Skin epidermis (tissue), 12 donors: Measurements from ENCODE around the gene ITM2B.

Experiments
- H3K27ac ChIP-seq, 21 experiments: fragments of 200-600 bp; sonication (generic) in 11 of 21; one replicate each; pipeline ENCODE4 v1.5.0; 2020; ENCODE audit warnings: mild to moderate bottlenecking in 3 of 21, inconsistent platforms in 2 of 21, moderate library complexity in 2 of 21
- H3K4me3 ChIP-seq, 7 experiments: fragments of 200-600 bp; sonication (generic) in 2 of 7; one replicate each; pipeline ENCODE4 v1.5.0; 2020; ENCODE audit warnings: inconsistent platforms in 2 of 7, mild to moderate bottlenecking in 2 of 7, moderate library complexity in 1 of 7

Gene ITM2B

DNA sequence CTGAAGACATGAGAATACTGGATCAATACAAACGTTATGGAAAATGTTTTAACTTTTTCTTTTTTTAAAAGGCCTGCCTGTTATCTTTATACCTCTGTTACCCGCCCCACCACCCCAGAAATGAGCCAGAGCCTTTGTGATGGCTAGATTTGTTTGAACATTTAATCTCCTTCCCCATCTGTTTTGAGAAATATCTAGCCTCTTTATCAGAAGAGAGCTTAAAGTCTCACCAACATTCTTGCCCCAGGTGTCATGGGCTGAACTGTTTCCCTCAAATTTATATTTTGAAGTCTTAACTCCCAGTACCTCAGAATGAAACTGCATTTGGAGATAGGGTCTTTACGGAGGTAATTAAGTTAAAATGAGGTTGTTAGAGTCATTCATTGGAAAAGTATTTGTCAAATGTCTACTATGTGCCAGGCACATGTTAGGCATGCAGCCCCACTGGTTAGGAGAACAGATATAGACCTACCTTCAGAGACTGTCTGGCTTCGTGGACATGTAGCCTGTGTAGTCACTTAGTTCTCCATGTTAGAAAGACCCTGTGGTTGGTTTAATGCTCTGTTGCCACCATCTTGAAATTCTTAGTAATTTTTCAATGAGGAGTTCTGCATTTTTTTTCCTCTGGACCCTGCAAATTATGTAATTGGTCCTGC is 64.3 kb downstream of the ITM2B start:
- H3K4me3 ChIP-seq: no peak overlapping the region
- H3K27ac ChIP-seq: no peak overlapping the region

DNA sequence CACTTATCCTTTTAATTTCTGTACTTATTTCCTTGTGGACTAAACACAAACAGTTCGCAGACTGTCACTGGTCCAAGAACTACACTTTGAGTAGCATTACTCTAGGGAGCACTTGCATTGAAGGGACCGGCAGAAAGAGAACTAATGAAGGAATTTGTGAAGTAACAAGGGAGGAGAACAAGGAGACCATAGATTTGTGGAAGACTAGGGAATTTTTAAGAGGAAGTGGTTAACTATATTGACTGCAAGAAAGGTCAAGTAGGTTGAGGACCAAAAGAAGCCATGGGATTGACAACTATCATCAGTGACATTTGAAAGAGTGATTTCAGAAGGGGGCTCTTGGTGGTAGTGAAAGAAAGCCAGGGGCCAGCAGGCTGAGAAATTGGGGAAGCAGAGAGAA is 66.6 kb downstream of the ITM2B start:
- no peak overlapping the region for H3K27ac ChIP-seq

DNA sequence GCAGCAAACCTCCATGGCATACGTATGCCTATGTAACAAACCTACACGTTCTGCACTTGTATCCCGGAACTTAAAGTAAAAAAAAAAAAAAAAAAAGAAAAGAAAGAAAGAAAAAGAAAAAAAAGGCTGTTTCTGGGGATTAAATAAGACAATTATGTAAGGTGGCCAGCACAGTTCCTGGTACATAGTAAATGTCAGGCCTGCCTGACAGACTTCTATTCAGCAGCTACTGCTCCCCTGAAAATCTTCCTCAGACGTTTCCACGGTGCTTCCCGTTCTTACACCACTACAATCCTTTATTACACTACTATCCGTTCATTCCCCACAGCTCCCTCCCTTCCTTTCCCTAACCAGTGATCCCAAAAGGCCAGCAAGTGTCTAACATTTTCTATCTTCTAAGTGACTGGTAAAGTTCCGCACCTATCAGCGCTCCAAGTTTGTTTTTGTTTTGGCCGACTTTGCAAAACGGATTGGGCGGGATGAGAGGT is 69.9 kb downstream of the ITM2B start:
- Histone ChIP-seq H3K4me3 (peak overlapping the region; percentile 75 to 97 (median 94)), H3K27ac (peak overlapping the region; percentile 93 to 100 (median 98))

More for the DNA sequence above, 66.6 kb downstream of the ITM2B start:
- H3K4me3 ChIP-seq: no peak overlapping the region

DNA sequence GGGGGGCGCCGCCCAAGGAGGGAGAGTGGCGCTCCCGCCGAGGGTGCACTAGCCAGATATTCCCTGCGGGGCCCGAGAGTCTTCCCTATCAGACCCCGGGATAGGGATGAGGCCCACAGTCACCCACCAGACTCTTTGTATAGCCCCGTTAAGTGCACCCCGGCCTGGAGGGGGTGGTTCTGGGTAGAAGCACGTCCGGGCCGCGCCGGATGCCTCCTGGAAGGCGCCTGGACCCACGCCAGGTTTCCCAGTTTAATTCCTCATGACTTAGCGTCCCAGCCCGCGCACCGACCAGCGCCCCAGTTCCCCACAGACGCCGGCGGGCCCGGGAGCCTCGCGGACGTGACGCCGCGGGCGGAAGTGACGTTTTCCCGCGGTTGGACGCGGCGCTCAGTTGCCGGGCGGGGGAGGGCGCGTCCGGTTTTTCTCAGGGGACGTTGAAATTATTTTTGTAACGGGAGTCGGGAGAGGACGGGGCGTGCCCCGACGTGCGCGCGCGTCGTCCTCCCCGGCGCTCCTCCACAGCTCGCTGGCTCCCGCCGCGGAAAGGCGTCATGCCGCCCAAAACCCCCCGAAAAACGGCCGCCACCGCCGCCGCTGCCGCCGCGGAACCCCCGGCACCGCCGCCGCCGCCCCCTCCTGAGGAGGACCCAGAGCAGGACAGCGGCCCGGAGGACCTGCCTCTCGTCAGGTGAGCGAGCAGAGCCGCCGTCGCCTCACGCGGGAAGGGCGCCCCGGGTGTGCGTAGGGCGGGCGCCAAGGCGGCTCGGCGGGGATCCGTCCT is 70.5 kb downstream of the ITM2B start, which contains the start of gene RB1:
RB1 (plus strand) TSS at position 393 of the 784 bp plus-strand sequence; CDS start at position 555, 162 bp downstream.
- Histone ChIP-seq H3K27ac (peak within 1 kb of the TSS; percentile 93 to 100 (median 98)), H3K4me3 (peak within 1 kb of the TSS; percentile 75 to 97 (median 94))

DNA sequence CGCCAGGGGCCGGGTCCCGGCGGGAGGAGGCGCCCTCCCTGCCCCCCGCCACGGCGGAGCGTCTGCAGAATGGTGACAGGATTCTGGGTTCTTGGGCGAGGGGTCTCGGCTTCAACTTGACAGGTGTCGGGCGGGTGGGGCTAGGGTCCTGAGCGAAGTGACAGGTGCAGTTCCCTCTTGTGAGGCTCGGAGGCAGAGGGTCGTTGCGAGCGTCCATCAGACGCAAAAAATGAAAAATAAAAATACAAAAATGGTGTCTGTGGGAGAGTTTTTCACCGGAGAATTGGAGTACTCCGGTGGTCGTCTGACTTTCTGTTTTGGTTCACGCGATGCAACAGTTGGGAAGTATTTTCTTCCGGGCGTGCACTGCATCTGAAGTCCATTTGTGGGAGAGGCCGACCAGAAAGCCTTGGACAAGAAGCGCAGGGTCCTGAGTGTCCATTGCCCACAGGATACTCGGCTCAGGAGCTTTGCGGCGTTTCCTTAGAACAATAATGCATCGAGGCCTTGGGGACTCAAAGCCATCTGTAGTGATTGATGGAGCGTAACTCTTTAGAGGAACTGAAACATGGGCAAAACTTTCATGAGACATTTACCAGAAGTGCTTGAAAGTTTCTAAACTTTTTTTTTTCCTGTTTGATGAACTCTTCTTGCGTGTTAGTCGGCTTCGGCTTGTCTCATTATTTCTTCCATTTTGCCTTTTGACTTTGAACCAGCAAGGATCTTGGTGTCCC is 71.3 kb downstream of the ITM2B start:
- peak overlapping the region; percentile 75 to 97 (median 94) for H3K4me3 ChIP-seq

DNA sequence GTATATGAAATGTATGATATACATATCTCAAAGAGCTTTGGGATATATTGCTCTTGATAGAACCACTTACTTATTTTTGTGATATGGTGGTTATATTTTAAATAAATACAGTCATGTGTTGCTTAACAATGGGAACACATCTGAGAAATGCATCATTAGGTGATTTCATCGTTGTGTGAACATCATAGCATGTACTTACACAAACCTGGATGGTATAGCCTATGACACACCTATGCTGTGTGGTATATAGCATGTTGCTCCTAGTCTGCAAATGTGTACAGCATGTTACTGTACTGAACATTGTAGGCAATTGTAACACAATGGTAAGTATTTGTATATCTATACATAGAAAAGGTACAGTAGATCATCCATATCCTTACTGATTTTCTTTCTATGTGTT is 78.2 kb downstream of the ITM2B start:
- Histone ChIP-seq H3K4me3 (no peak overlapping the region), H3K27ac (no peak overlapping the region)

More for the DNA sequence above, 71.3 kb downstream of the ITM2B start:
- H3K27ac ChIP-seq: peak overlapping the region; percentile 93 to 100 (median 98)

DNA sequence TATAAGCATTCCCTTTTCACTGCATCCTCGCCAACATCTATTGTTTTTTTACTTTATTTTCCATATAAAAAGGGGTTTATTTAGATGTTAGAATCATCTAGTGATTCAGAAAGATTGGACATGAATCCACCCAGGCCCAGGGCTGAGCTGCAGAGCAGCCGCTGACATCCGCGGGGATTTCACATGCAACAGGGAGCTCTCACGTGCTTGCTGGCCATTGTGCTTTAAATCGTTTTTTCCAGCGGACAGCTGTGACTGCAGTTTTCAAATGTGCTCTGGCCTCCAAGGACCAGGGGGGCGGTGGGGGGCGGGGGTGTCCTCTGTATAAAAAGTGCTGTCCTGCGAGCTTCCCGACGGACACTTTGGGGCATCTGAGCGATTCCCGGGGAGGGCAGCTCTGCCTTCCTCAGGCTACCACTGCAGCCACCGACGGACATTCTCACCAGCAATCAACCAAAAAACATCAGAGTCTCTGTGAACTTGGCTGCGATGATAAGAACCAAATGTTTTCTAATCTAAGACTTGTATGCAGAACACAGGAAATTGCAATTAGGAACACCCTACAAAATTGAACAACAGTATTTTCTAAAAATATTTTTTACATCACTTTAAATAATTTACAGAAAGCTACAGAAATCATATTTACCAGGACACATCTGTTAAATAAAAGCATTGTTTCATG is 83.1 kb downstream of the ITM2B start:
- no peak overlapping the region for H3K4me3 ChIP-seq
- H3K27ac ChIP-seq: no peak overlapping the region

DNA sequence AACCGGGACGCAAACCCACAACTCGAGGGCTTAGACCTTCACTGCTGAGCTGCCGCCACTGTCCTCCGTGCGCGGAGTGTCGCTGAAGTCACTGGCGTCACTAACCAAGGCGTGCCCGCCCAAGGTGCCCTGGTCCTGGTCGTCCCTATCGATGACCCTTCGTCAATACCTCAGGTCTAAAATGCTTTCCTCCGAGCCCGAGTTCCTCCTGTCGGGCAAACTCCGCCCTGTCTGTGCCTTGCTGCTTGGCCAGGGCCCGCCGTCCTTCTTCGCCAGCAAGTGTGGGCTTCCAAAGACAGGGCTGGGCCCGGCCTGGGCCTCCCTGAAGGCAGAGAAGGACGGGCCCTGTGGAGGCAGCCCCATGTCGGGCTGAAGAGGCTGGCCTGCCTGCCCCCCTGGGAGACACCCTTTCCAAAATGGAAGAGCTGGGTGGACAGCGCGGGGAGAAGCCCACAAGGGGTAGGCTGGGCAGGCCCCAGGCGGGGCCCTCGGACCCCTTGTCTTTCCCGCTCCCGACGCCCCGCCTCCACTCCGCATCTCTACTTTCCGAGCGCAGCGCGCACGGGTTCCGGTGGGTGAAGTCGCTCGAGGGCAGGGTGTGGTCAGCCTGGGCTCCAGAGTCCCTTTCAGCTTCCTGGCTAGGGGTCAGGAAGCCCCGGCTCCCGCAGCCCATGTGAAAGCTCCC is 84.0 kb downstream of the ITM2B start:
- Histone ChIP-seq H3K4me3 (no peak overlapping the region), H3K27ac (peak overlapping the region in 1 of 21 experiments; percentile 21)

DNA sequence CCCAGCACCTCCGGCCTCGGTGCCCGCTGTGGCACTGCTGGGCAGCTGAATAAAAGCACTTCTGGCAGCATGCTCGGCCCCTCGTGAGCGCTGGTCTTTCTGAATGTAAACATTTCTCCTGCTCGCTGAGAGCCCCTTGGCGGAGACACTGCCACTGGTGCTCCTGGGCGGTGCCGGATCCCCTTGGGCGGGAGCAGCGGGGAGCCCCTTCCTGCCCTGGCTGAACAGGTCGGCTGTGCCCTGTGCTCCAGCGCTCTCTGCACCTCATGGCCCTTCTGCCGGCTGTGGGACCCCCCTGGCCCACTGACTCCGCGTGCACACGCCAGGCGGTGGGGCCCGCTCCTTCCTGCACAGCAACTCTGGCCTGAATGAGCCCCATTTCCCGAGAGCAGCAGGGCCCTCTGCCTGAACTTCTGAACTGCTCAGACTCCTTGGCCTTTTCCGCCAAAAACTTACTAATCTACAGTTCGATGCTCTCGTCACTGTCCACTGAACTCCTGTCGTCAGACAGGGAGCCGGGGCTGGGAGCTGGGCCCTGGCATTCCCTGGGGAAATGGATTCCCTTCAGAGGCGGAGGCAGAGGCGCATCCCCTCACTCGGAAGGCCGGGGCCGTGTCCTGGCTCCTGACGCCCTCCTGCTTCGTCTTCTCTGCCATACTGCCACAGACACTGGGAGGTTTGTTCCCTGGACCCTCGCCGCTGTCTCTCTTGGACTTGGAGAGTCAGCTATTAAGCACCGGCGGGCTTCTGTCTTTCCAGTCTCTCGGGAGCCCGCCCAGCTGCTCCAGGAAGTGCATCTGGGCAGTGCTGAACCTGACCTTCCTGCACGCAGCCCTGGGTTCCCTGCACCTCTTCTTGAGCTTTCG is 84.7 kb downstream of the ITM2B start:
- peak overlapping the region in 2 of 7 experiments; percentile 14 to 46 for H3K4me3 ChIP-seq
- peak overlapping the region in 3 of 21 experiments; percentile 21 to 58 (median 47) for H3K27ac ChIP-seq

DNA sequence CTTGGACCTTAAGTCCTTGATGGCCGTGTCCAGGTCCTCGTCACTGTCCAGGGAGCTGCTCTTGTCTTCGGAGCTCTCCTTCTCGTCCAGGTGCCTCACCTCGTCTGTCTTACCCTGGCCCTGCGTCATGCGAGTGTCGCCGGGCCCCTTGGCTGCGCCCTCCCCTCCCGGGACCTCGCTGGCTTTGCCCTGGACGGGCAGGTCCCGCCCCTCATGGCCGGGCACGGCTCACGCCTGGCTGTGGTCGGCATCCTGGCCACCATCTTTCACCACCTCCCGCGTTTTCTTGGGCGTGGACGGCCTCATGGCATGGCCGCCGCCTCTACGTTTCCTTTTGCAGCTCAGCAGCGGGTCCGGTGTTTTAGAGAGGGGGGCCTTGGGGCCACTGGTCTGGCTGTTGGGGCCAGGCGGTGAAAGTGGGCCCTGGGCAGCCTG is 85.4 kb downstream of the ITM2B start:
- Histone ChIP-seq H3K4me3 (peak overlapping the region in 6 of 7 experiments; percentile 4 to 46 (median 12)), H3K27ac (peak overlapping the region in 2 of 21 experiments; percentile 47 to 58)

DNA sequence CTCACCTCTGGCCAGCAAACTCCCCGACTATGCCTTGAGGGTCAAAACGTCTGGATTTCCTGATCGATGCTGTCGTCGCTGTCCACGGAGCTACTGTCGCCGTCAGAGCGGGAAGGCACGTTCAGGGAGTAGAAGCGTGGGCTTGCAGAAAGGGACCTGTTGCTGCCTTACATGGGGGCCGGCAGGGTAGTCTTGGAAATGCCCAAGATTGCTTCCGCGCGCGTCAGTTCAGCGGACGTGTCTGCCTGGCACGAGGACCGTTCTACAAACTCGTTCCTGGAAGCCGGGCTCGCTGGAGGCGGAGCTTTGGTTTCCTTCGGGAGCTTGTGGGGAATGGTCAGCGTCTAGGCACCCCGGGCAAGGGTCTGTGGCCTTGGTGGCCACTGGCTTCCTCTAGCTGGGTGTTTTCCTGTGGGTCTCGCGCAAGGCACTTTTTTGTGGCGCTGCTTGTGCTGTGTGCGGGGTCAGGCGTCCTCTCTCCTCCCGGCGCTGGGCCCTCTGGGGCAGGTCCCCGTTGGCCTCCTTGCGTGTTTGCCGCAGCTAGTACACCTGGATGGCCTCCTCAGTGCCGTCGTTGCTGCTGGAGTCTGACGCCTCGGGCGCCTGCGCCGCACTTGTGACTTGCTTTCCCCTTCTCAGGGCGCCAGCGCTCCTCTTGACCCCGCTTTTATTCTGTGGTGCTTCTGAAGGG is 86.0 kb downstream of the ITM2B start:
- Histone ChIP-seq H3K27ac (peak overlapping the region in 4 of 21 experiments; percentile 2 to 58 (median 22)), H3K4me3 (peak overlapping the region; percentile 4 to 46 (median 14))
